ENCODE results near the gene NTNG2.

GRCh38 chr9:132216861-132217619 is 55.2 kb downstream of the NTNG2 start:
- TF ChIP-seq RARB (CRISPR knock-in tag; IDR thresholded peaks at IDR 0.05) (no peak), ZNF8 (CRISPR knock-in tag; IDR thresholded peaks at IDR 0.05) (no peak), ZNF565 (CRISPR knock-in tag; conservative IDR thresholded peaks at IDR 0.05; ENCODE audit: low read depth) (no peak), ZC3H10 (CRISPR knock-in tag; IDR thresholded peaks at IDR 0.05) (no peak), ZFP3 (CRISPR knock-in tag; IDR thresholded peaks at IDR 0.05) (no peak), PATZ1 (CRISPR knock-in tag; IDR thresholded peaks at IDR 0.05; ENCODE audit: borderline replicate concordance) (no peak), CREB5 (CRISPR knock-in tag; IDR thresholded peaks at IDR 0.05; ENCODE audit: low read depth) (no peak), ARNTL (CRISPR knock-in tag; IDR thresholded peaks at IDR 0.05; ENCODE audit: borderline replicate concordance, low read depth) (no peak), GLIS3 (CRISPR knock-in tag; IDR thresholded peaks at IDR 0.05) (no peak), ZFP30 (CRISPR knock-in tag; IDR thresholded peaks at IDR 0.05) (no peak), ZNF70 (CRISPR knock-in tag; IDR thresholded peaks at IDR 0.05) (no peak), CSDC2 (CRISPR knock-in tag; IDR thresholded peaks at IDR 0.05) (no peak)
